GM19035 (cell line): ENCODE measurements around the gene NAV2.

Source experiments
- ATAC-seq: cut with Tn5 transposase; IDR thresholded peaks from one replicate; pipeline ENCODE4 v1.9.1; 2021; ENCODE audit not compliant: unreplicated experiment

The NAV2 gene

GRCh38 chr11:19774329-19774728 is 61.7 kb downstream of the NAV2 start:
- no peak for ATAC-seq

GRCh38 chr11:19774817-19775580 is 62.4 kb downstream of the NAV2 start:
- no peak for ATAC-seq

DNA sequence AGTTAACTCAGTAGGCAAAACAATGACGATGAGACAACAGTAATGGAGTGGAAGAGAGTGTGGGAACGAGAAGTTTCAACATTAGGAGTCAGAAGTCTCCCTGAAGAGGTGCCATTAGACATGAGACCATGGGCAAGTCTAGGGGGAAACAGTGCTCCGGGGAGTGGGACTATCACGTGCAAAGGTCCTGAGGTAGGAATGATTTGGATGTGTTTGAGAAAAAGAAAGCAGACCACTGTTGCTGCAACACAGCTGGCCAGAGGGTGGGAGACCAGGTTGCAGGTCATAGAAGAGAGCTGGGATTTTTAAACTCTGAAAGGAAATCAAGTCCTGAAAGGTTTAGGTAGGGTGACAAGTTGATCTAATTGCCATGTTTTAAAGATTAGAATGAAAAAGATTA is 63.0 kb downstream of the NAV2 start:
- ATAC-seq = no peak

DNA sequence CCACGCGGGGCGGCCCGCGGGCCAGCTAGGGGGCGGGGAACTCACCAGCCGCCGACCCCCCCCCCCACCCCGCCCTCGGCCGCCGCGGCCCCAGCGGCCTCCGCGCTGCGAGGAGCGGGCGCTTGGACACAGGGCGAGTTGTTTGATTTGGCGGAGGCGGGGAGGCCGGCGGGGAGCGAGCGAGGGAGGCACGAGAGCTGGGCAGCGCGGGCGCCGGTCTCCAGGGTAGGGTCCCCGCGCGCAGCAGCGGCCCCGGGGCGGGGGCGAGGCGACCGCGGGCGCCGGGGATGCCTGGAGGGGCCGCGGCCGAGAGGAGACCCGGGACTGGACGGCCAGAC is 64.4 kb downstream of the NAV2 start:
- ATAC-seq = peak; percentile 24

- ATAC-seq = peak; percentile 82
Measured at GRCh38 chr11:19777377-19778102, 64.9 kb downstream of the NAV2 start.

GRCh38 chr11:19779740-19780139 is 67.1 kb downstream of the NAV2 start:
- ATAC-seq = no peak

DNA sequence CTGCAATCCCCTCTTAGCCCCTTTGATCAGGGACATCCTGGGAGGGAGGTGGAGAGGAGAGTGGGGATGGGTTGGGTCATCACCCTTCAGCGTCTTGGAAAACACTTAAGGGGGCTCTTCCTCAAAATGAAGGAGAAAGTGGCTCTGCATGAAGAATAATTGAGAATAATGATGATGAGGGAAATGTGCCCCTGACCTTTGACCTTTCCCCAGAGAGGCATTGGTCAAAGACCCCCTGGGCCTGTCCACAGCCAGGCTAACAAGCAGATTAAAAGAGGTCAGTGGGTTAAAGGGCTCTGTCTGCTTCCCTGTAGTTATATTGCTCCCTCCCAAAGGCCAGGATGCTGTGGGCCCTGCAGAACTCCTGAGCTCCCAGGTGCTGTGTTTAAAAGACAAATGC is 68.7 kb downstream of the NAV2 start:
- no peak for ATAC-seq

DNA sequence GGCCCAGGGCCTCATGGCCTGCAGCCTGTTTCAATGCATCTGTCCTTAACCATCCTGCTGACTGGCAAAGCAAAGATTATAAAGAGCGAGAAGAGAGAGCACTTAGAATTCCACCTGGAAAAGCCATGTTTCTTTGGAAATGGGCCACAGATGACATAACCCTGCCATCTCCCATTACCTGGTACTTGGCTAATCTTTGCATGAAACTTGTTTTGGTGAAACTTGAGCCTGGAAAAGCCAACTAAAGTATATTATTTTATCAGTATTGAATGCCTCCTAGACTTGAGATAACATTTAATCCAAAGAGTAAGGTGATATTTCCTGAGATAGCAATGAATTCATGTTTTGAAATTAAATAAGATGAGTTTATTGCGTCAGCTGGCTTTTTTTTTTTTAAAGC is 72.6 kb downstream of the NAV2 start:
- no peak for ATAC-seq

DNA sequence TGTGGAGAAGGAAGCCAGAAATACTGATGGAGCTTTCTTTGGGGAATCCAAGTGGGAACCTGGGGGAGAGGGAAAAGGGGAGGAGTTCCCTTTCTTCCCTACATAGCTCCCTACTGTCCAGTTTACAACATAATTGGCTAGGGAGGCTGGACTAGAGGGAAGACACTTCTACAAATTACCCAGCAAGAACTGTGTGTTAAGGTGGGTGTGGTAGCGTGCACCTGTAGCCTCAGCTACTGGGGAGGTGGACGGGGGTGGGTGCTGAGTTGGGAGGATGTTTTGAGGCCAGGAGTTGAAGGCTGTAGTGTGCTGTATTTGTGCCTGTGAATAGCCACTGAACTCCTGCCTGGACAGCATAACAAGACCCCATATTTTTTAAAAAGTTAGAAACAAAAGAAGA is 74.0 kb downstream of the NAV2 start:
- ATAC-seq = no peak

DNA sequence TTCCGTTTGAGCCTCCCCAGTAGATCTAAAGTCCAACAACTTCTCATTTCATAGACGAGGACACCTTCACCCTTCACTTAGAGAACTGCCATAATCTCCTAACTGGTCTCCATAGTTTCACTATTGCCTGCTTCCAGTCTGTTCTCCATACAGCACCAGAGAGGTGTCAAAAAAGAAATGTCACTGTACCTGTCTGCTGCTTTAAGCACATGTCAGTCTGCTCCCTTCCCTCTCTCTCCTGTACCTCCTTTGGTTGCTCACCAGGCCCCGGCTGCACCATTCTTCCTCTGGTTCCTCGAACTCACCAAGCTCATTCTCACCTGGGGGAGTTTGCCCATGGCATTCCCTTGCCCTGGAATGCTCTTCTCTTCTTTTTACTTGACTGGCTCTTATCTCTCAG is 75.8 kb downstream of the NAV2 start:
- ATAC-seq = no peak

DNA sequence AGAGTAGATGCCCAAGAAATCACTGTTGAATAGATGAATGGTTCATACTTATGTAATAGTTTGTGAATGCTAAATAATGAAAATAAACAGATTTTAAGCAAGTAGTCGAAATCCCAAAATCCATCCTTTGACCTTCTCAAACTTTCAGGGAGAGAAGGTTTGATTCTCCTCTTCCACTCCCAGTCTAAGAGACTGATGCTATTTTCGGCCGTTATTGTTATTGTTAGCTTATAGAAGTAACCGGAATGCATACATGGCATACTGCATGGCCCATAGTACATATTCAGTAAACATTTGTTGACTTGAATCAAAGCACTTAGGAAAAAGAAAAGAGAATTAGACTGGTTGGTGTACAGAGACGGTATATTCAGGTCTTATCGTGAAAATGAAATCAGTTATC is 76.6 kb downstream of the NAV2 start:
- ATAC-seq = no peak

DNA sequence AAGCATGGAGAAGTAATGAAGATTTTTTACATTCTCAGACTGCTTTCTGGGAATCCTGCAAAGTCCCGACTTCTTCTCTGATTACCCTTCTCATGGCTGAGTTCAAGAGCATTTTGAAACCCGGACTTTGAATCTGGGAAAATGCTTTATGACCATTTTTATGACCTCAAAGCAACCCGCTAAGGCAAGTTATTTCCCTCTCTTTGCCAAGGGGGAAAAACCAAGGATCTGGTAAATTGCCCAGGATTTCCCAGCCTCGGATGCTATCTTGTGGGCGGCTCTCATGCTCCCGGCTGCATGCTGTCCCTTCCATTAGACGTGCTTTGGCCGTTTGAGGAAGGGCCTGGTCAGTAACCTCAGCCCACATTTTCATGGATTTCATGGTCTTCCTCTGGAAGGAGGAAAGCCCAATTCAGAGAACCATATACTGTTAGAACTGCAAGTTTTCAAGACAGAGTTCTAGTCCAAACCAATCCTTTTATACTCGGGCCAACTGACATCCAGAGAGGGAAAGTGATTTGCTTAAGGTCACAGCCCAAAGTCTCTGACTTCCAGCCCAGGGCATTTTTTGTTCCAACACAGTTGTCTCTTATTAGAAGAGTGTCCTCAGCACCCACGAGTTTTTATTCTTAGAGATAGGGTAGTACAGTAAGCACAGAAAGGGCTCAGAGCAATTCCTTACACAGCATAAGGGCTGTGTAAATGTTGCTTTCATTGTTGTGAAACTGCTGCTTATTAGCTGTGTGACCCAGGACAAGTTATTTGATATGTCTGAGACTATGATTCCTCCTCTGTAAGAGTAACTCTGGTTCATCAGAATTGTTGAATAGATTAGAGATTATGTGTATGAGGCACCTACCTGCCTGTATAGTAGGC is 77.4 kb downstream of the NAV2 start:
- no peak for ATAC-seq

- ATAC-seq = no peak
Measured at GRCh38 chr11:19790831-19791552, 78.4 kb downstream of the NAV2 start.

GRCh38 chr11:19792510-19792909 is 79.9 kb downstream of the NAV2 start:
- no peak for ATAC-seq

GRCh38 chr11:19793326-19793725 is 80.7 kb downstream of the NAV2 start:
- no peak for ATAC-seq

GRCh38 chr11:19794161-19794560 is 81.5 kb downstream of the NAV2 start:
- ATAC-seq = no peak

DNA sequence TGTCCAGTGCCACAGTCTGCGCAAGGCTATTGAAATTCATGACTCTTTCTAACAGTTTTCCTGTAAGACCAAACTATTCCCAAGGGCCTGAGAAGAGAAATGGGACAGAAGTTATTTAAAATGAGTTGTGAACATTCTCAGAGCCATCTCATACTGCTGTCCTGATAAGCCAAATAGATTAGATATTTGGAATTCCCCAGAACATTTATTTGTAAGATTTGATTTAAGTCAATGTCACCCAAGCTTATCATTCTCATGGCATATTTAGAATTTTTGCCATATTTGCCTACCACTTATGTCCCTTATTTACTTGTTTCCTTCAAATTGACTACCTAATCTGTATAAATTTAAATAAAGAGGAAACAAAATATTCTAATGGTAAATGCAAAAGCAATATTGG is 82.4 kb downstream of the NAV2 start:
- no peak for ATAC-seq

- ATAC-seq = no peak
Measured at GRCh38 chr11:19800162-19800561, 87.5 kb downstream of the NAV2 start.

GRCh38 chr11:19800714-19801519 is 88.3 kb downstream of the NAV2 start:
- ATAC-seq = no peak

- no peak for ATAC-seq
Measured at GRCh38 chr11:19802773-19803293, 90.2 kb downstream of the NAV2 start.
